GM12878 (cell line): ENCODE data around the gene PDILT. TPM values are rescaled to one million over a fixed set of nuclear protein-coding genes. Genes with fewer than 3 reads are reported as not detected.
"Not testable (repeated sequence)": the region's sequence is repeated elsewhere in the genome, so short reads cannot be mapped to it uniquely, and the experiment has no call there.

Source experiments
- ATAC-seq: fragments of 200-7000 bp; cut with Tn5 transposase; 3 replicates; pipeline ENCODE4 v1.9.1; 2020; ENCODE audit warnings: mild to moderate bottlenecking, moderate library complexity
- BruUV-seq: library from RNA; stranded (reverse); fragments of 400-500 nt; replicated peaks from 2 replicates; lab custom pipeline; 2021; lab: Mats Ljungman, UMichigan
- CTCF ChIA-PET: fragments of 300-600 bp; sonication (Branson Sonifier 250); formaldehyde crosslinking; extraction: SDS; loops from one replicate; lab custom pipeline; 2021; ENCODE audit warnings: inconsistent platforms; lab: Yijun Ruan, JAX
- POLR2A ChIA-PET: fragments of 350-600 bp; formaldehyde crosslinking; extraction: SDS; loops from one replicate; lab custom pipeline; 2021; ENCODE audit warnings: inconsistent platforms; lab: Charles Lee
- RAD21 ChIA-PET: fragments of 300-600 bp; sonication (Branson Sonifier 250); formaldehyde crosslinking; loops from one replicate; lab custom pipeline; 2023; ENCODE audit warnings: antibody characterized with exemption; ENCODE audit not compliant: unreplicated experiment; lab: Charles Lee
- SMC1A ChIA-PET: fragments of 300-600 bp; sonication (Branson Sonifier 250); formaldehyde crosslinking; loops from one replicate; lab custom pipeline; 2023; ENCODE audit not compliant: unreplicated experiment, uncharacterized antibody; lab: Charles Lee
- DNase-seq: peaks from one replicate; pipeline ENCODE4 v3.0.0-alpha.2; 2011; ENCODE audit warnings: low read depth, low spot score
- FAIRE-seq: peaks from 3 replicates; lab custom pipeline; 2011; peaks lifted over from hg19 to GRCh38; lab: Jason Lieb, UNC
- H2AFZ ChIP-seq: 2 replicates; pipeline ENCODE4 v1.6.0; 2011; ENCODE audit warnings: low read depth, low read length, control low read depth; ENCODE audit not compliant: control insufficient read depth
- H3K27ac ChIP-seq: 2 replicates; pipeline ENCODE4 v1.5.1; 2011; ENCODE audit warnings: control low read depth; ENCODE audit not compliant: control insufficient read depth, insufficient read depth
- H3K27me3 ChIP-seq, 2 experiments: replicated peaks in 1 of 2; 2 replicates each; pipeline versions ENCODE4 v1.6.0 to v1.6.1; 2011; ENCODE audit warnings: low read length in 1 of 2; ENCODE audit not compliant: control insufficient read depth in 2 of 2, insufficient read depth in 2 of 2
- H3K36me3 ChIP-seq, 2 experiments: 2 replicates each; pipeline ENCODE4 v1.5.1; 2011; ENCODE audit warnings: low read length in 1 of 2; ENCODE audit not compliant: control insufficient read depth in 2 of 2, insufficient read depth in 2 of 2
- H3K4me1 ChIP-seq: 2 replicates; pipeline ENCODE4 v1.6.1; 2011; ENCODE audit warnings: mild to moderate bottlenecking, low read length, moderate library complexity, mixed read lengths; ENCODE audit not compliant: control insufficient read depth, insufficient read depth
- H3K4me2 ChIP-seq: 2 replicates; pipeline ENCODE4 v1.6.0; 2011; ENCODE audit warnings: control low read depth; ENCODE audit not compliant: control insufficient read depth, insufficient read depth
- H3K4me3 ChIP-seq: fragments of 200-600 bp; sonication (generic); 2 replicates; pipeline ENCODE4 v1.5.1; 2016
- H3K79me2 ChIP-seq: 2 replicates; pipeline ENCODE4 v1.6.0; 2011; ENCODE audit warnings: low read length; ENCODE audit not compliant: control insufficient read depth, insufficient read depth
- H3K9ac ChIP-seq: 2 replicates; pipeline ENCODE4 v1.8.0; 2011; ENCODE audit warnings: low read length, control low read depth, mixed read lengths; ENCODE audit not compliant: control insufficient read depth, insufficient read depth
- H3K9me3 ChIP-seq: replicated peaks from 3 replicates; pipeline ENCODE4 v1.5.1; 2011; ENCODE audit warnings: mild to moderate bottlenecking, low read length; ENCODE audit not compliant: control insufficient read depth, insufficient read depth
- H4K20me1 ChIP-seq: 2 replicates; pipeline ENCODE4 v1.6.0; 2011; ENCODE audit not compliant: control insufficient read depth, insufficient read depth
- WGBS: methylation state at CpG from one replicate; pipeline ENCODE4 v1.1.6; 2016; ENCODE audit warnings: low lambda C conversion rate; ENCODE audit not compliant: insufficient replicate concordance, insufficient coverage; ENCODE audit errors: missing lambda C conversion rate; 5-methylcytosine and 5-hydroxymethylcytosine counted together
- in situ Hi-C: fragments of 300-500 bp; cut with MboI; formaldehyde crosslinking; loops from 9 replicates; pipeline ENCODE4 v1.14.3; 2018; ENCODE audit warnings: mixed read lengths
- intact Hi-C: fragments of 100-400 bp; cut with micrococcal nuclease; formaldehyde crosslinking; loops from one replicate; pipeline ENCODE4 v1.14.2; 2022; ENCODE audit not compliant: unreplicated experiment
- polyA plus RNA-seq, 11 experiments: library from polyadenylated mRNA; depleted of rRNA in 4 of 11; unstranded in 6 of 11; stranded (reverse) in 5 of 11; fragments of >200 nt; fragmentation: Nextera tagmentation in 4 of 11; fragmentation: Illumina TruSeq in 1 of 11; extraction: Ambion mirVana in 4 of 11; extraction: Trizol in 1 of 11; gene quantifications; 1 replicate in 1 of 11; 2 replicates in 10 of 11; pipeline versions ENCODE4 v1.2.1 to v1.2.3, GENCODE V29; 2011 to 2016; ENCODE audit warnings: inconsistent platforms in 2 of 11, missing spikeins in 2 of 11, low read depth in 1 of 11
- total RNA-seq, 4 experiments: library from RNA; depleted of rRNA in 3 of 4; stranded (reverse); fragments of >200 nt in 3 of 4; fragmentation: Illumina TruSeq in 1 of 4; extraction: Trizol in 1 of 4; gene quantifications; 2 replicates each; pipeline versions ENCODE4 v1.2.1 to v1.2.3, GENCODE V29; 2013 to 2021

The PDILT gene
- total and polyA plus RNA-seq, 10 of the 15 experiments (the other 5 are each of a cell fraction or from before 2014, with no cell fraction given) = not detected

DNA sequence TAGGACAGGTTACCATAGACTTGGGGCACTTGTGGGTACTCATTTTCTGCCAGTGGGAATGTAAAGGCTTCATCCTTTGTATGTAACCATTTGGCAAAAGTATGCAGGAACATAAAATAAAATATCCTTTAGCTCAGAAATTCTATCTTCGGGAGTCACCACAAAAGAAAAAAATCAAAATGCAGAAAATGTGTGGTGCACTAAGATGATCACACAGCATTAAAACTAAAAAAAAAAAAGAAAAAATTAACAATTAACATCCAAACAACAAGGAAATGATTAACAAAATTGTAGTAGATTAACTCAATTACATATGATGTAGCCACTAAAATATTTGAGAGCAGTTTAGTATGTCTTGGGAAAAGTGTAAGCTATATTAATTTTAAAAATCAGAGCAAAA is 36.2 kb upstream of the PDILT start:
- BruUV-seq, RAD21 ChIA-PET: not testable (repeated sequence)
- CTCF ChIA-PET = interaction anchor here (0.7 kb wide), 1 partner anchor 10 kb away, joined by 3 read pairs; the partner anchor contains the start of gene ACSM2A

DNA sequence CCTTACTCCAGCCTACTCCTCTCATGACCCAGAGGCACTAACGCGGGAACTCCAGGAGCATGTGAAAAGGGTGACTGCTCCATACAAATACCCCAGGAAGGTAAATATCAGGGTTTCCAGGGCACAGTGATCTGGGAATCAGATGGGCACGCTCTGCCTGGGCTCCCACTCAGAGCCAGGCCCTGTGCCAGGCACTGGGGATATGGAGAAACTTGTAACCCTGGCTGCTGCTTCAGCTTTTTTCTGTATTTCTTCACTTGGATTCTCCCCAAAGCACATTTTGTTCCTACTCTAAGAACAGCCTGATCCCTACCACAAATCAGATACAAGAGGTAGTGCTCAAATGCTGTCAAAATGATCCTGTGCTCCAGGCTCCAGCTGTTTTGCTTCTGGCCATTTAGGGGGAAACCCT is 35.3 kb upstream of the PDILT start:
- SMC1A ChIA-PET, H3K36me3 ChIP-seq, H3K9me3 ChIP-seq, FAIRE-seq, H3K4me2 ChIP-seq, intact Hi-C loops, H3K27ac ChIP-seq, DNase-seq, in situ Hi-C loops, H2AFZ ChIP-seq, H3K27me3 ChIP-seq, H3K4me3 ChIP-seq, BruUV-seq, RAD21 ChIA-PET, H3K9ac ChIP-seq, POLR2A ChIA-PET, ATAC-seq, CTCF ChIA-PET, H3K79me2 ChIP-seq, H3K4me1 ChIP-seq, H4K20me1 ChIP-seq: not testable (repeated sequence)
- 67% methylated on average over 3 of the region's 3 CpGs for WGBS

More for the DNA sequence above, 36.2 kb upstream of the PDILT start:
- POLR2A ChIA-PET, SMC1A ChIA-PET, ATAC-seq, H3K36me3 ChIP-seq, H3K27ac ChIP-seq, H3K9ac ChIP-seq, intact Hi-C loops, DNase-seq, in situ Hi-C loops, H2AFZ ChIP-seq, H3K4me1 ChIP-seq, H3K27me3 ChIP-seq, H3K9me3 ChIP-seq, H3K79me2 ChIP-seq, FAIRE-seq, H3K4me2 ChIP-seq, H4K20me1 ChIP-seq, H3K4me3 ChIP-seq: not testable (repeated sequence)
- 47% methylated on average over 1 of the region's 1 CpG for WGBS

GRCh38 chr16:20438950-20439349 is 34.4 kb upstream of the PDILT start:
- in situ Hi-C loops, ATAC-seq, H3K9me3 ChIP-seq, intact Hi-C loops, H4K20me1 ChIP-seq, BruUV-seq, H2AFZ ChIP-seq, H3K4me3 ChIP-seq, H3K4me2 ChIP-seq, H3K27me3 ChIP-seq, RAD21 ChIA-PET, CTCF ChIA-PET, H3K36me3 ChIP-seq, SMC1A ChIA-PET, H3K4me1 ChIP-seq, H3K27ac ChIP-seq, H3K79me2 ChIP-seq, DNase-seq, H3K9ac ChIP-seq, POLR2A ChIA-PET: not testable (repeated sequence)
- WGBS = 0% methylated on average over 1 of the region's 2 CpGs
- FAIRE-seq = peak; percentile 31
